HG03354 (cell line): ENCODE data around the gene RGSL1.

ENCODE experiments used
- ATAC-seq: cut with Tn5 transposase; IDR thresholded peaks from one replicate; pipeline ENCODE4 v1.9.1; 2021; ENCODE audit warnings: mild to moderate bottlenecking; ENCODE audit not compliant: unreplicated experiment, poor library complexity, severe bottlenecking

RGSL1 gene

GRCh38 chr1:182607566-182607965 is 157.6 kb downstream of the RGSL1 start:
- no peak for ATAC-seq

- no peak for ATAC-seq
Measured at GRCh38 chr1:182608236-182608635, 158.3 kb downstream of the RGSL1 start.

- ATAC-seq = no peak
Measured at GRCh38 chr1:182608845-182609610, 159.1 kb downstream of the RGSL1 start.
